NT2/D1 (cell line): ENCODE data around the gene DENND5A.

Source experiments
- DNase-seq: peaks from one replicate; pipeline ENCODE4 v3.0.0-alpha.2; 2011; ENCODE audit warnings: low read depth, low spot score
- H3K27me3 ChIP-seq: 2 replicates; pipeline ENCODE4 v1.6.0; 2011; ENCODE audit warnings: mild to moderate bottlenecking; ENCODE audit not compliant: insufficient read length, insufficient read depth
- H3K36me3 ChIP-seq: 2 replicates; pipeline ENCODE4 v1.6.1; 2011; ENCODE audit warnings: mild to moderate bottlenecking, low read length, mixed read lengths; ENCODE audit not compliant: insufficient read depth, insufficient read length
- H3K4me1 ChIP-seq: 2 replicates; pipeline ENCODE4 v1.5.1; 2011; ENCODE audit not compliant: insufficient read depth, insufficient read length
- H3K4me3 ChIP-seq: 2 replicates; pipeline ENCODE4 v1.5.1; 2011; ENCODE audit warnings: low read depth; ENCODE audit not compliant: insufficient read length
- H3K9ac ChIP-seq: 2 replicates; pipeline ENCODE4 v1.6.0; 2011; ENCODE audit warnings: low read depth; ENCODE audit not compliant: insufficient read length
- H3K9me3 ChIP-seq: 2 replicates; pipeline ENCODE4 v1.5.1; 2011; ENCODE audit warnings: mild to moderate bottlenecking, low read length; ENCODE audit not compliant: insufficient read depth
- SUZ12 ChIP-seq: IDR thresholded peaks from 2 replicates; pipeline ENCODE4 v1.6.1; 2011; ENCODE audit not compliant: insufficient read length, insufficient read depth; ENCODE audit errors: extremely low read depth
- YY1 ChIP-seq: IDR thresholded peaks from 2 replicates; pipeline ENCODE4 v1.6.1; 2011; ENCODE audit not compliant: insufficient read length, insufficient read depth
- ZNF274 ChIP-seq: IDR thresholded peaks from 2 replicates; pipeline ENCODE4 v1.6.1; 2011; ENCODE audit warnings: mild to moderate bottlenecking, low read depth, low read length

Gene DENND5A

GRCh38 chr11:9265211-9266131 is at the start of gene DENND5A:
DENND5A (minus strand) TSS chr11:9265350; CDS start chr11:9265069, 281 bp downstream.
- Histone ChIP-seq H3K4me1 (no peaks in the 10 kb centered on the region), H3K36me3 (peaks cover 3% of the 10 kb centered on the region), H3K27me3 (no peaks in the 10 kb centered on the region), H3K9me3 (no peaks in the 10 kb centered on the region), H3K4me3 (peak within 1 kb of the TSS; percentile 66), H3K9ac (peak within 1 kb of the TSS; percentile 83)
- TF ChIP-seq YY1 (no peak), ZNF274 (no peak), SUZ12 (no peak)
- DNase-seq, result peak; percentile 43

- Histone ChIP-seq H3K9ac (peak within 1 kb of the TSS; percentile 96), H3K9me3 (no peaks in the 10 kb centered on the region), H3K27me3 (no peaks in the 10 kb centered on the region), H3K4me1 (peaks cover 9% of the 10 kb centered on the region), H3K4me3 (peak within 1 kb of the TSS; percentile 96), H3K36me3 (peaks cover 14% of the 10 kb centered on the region)
- DNase-seq, result peak; percentile 98
- TF ChIP-seq YY1, result no peak
- TF ChIP-seq ZNF274, result no peak
- no peak for TF ChIP-seq SUZ12
Observed at GRCh38 chr11:9314291-9315077, 49.3 kb upstream of the DENND5A start, which contains the start of gene TMEM41B. TMEM41B (minus strand) TSS chr11:9314593; CDS start chr11:9314441, 152 bp downstream.

GRCh38 chr11:9313648-9314290 is 48.6 kb upstream of the DENND5A start:
- Histone ChIP-seq H3K9me3 (no peaks in the 10 kb centered on the region), H3K9ac (peak overlapping the region; percentile 96), H3K27me3 (no peaks in the 10 kb centered on the region), H3K4me3 (peak overlapping the region; percentile 96), H3K4me1 (peaks cover 9% of the 10 kb centered on the region), H3K36me3 (peaks cover 21% of the 10 kb centered on the region)
- no peak for DNase-seq
- TF ChIP-seq SUZ12 (no peak), YY1 (no peak), ZNF274 (no peak)

GRCh38 chr11:9310485-9311090 is 45.4 kb upstream of the DENND5A start:
- Histone ChIP-seq H3K9me3 (no peaks in the 10 kb centered on the region), H3K36me3 (peaks cover 27% of the 10 kb centered on the region), H3K27me3 (no peaks in the 10 kb centered on the region), H3K4me3 (no peak overlapping the region), H3K9ac (no peak overlapping the region), H3K4me1 (peaks cover 3% of the 10 kb centered on the region)
- DNase-seq, result no peak
- no peak for TF ChIP-seq SUZ12

- H3K9me3 ChIP-seq, result no peaks in the 10 kb centered on the region
- H3K4me3 ChIP-seq, result no peak overlapping the region
- no peaks in the 10 kb centered on the region for H3K4me1 ChIP-seq
- no peak for DNase-seq
- no peak for TF ChIP-seq ZNF274
- TF ChIP-seq SUZ12, result no peak
- no peak for TF ChIP-seq YY1
- H3K27me3 ChIP-seq, result no peaks in the 10 kb centered on the region
- H3K9ac ChIP-seq, result no peak overlapping the region
- H3K36me3 ChIP-seq, result peaks cover 16% of the 10 kb centered on the region
Observed at GRCh38 chr11:9304178-9304577, 39.0 kb upstream of the DENND5A start.

GRCh38 chr11:9302448-9302847 is 37.3 kb upstream of the DENND5A start:
- H3K9ac ChIP-seq, result no peak overlapping the region
- TF ChIP-seq SUZ12 (no peak), ZNF274 (no peak), YY1 (no peak)
- DNase-seq, result no peak
- no peak overlapping the region for H3K4me3 ChIP-seq
- H3K36me3 ChIP-seq, result peaks cover 16% of the 10 kb centered on the region
- H3K4me1 ChIP-seq, result no peaks in the 10 kb centered on the region
- no peaks in the 10 kb centered on the region for H3K27me3 ChIP-seq
- H3K9me3 ChIP-seq, result no peaks in the 10 kb centered on the region
